GM21367 (cell line): ENCODE measurements around the gene ALG9.
"Not testable (repeated sequence)": the region's sequence is repeated elsewhere in the genome, so short reads cannot be mapped to it uniquely, and the experiment has no call there.

Experiments
- ATAC-seq: cut with Tn5 transposase; IDR thresholded peaks from one replicate; pipeline ENCODE4 v1.9.1; 2021; ENCODE audit not compliant: unreplicated experiment

ALG9 gene

DNA sequence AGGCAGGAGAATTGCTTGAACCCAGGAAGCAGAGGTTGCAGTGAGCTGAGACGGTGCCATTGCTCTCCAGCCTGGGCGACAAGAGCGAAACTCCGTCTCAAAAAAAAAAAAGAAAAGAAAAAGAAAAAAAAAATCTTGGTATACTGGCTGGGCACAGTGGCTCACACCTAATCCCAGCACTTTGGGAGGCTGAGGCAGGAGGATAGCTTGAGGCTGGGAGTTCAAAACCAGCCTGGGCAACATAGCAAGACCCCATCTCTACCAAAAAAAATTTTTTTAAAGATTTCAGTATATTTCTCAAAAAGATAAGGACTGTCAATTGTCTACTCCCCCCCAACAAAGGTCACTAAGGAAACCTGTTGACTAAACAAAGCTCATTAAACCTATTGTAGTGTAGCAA is 13.7 kb upstream of the ALG9 start:
- ATAC-seq: not testable (repeated sequence)

DNA sequence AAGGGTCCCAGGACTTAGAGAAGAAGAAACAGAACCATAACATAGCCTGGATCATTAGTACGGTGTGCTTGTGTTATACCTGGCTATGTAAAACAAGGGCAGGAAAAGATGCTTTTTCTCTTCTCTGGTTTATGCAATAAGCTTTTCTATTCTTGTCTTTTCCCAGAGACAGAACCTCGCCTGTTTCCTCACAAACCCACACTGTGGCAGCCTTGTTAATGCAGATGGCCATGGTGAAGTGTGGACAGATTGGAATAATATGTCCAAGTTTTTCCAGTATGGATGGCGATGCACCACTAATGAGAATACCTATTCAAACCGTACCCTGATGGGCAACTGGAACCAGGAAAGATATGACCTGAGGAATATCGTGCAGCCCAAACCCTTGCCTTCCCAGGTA is 10.8 kb upstream of the ALG9 start:
- no peak for ATAC-seq

DNA sequence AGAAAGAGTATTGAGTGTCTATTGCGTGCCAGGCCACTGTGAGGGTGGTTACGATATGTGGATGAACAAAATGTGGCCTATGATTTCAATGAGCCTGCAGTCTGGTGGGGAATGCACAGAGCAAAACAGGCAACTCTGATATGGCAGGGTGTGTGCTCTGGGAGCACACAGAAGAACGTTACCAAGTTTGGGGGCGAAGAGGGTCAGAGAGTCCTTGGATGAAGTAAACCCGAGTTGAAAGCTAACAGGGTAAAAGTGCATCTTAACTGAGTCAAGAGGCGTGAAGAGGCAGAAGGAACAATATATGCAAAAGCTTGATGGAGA is 8.2 kb upstream of the ALG9 start:
- no peak for ATAC-seq

DNA sequence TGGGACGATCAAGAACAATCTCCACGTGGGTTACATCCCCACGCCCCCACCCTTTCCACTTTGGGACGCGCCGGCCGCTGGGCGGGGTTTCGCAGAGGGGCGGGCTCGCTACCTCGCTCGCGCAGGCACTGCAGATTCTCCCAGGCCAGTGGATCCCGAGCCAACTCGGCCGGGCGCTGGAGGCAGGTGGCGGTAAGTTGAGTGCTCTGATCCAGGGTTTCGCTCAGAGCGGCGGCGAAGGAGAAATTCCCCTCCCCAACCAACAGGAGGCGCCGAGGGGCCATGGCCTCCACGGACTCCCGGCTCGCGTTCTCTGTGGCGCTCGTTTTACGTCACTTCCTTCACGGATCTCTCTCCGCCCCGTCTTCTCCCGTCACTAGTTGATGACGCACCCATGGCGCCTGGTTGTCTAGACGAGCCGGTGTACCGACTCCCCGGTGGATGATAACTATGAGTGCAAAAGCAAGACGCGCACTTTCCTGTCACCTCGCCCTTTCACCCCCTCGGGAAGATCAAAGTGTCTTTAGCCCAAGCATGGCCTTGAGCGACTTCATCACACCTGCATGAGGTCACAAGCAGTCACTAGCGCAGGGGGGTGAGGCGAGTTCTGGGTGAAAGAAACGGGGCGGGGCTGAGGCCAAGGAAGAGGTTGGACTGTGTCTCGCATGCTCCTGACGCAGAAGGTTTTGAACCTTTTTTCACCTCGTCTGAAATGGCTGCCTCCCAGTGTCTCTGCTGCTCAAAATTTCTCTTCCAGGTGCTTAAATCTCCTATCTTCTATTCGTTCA is 7.7 kb upstream of the ALG9 start, which contains the start of the genes CFAP68 and FDXACB1:
Gene CFAP68 (plus strand): TSS at position 693 of the 788 bp plus-strand sequence. CDS start 20 bp downstream, at position 713.
Gene FDXACB1 (minus strand): TSS at position 317 of the 788 bp plus-strand sequence. CDS start 33 bp downstream, at position 284.
- ATAC-seq: peak; percentile 83

DNA sequence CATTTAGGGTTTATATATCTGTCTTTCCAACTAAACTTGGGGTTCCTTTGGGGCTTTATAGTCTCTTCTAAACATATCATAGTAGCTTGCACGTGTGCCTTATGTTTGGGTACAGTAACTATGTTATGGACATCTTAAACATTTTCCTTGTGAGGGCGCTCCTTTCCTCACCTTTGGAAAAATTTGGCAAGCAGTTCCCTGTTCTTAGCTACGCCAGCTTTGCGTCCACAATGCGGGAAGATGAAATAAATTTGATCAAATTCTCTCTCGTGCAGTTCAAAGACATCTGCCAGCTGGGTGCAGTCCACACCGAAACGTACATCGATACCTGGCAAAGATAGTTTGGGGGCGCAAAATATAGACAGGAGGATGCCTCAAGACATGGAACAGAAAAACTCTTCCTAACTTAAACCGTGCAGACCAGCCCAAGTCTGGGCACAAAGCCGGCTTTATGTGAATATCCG is 7.0 kb upstream of the ALG9 start:
- ATAC-seq: peak; percentile 3

DNA sequence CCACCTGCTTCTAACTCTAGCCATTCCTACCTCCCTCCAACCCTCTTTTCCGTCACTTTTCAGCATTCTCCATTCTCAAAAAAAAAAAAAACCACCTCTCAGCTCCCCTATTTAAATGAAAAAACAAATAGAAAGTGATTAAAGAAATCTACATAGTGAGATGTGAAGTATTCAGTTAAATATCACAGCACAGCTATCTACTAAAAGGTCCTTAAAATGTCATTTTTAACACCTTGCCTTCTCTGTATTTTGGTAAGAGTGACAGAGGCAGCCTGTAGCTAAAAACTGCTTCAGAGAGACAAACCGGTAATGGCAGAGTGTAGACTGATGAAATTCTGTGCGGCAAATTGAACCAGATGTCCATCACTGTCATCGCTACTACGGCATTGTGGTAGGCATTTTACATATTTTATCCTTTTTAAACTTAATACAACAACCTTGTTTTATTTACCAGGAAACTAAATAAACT is 346 bp upstream of the ALG9 start:
- ATAC-seq: no peak

DNA sequence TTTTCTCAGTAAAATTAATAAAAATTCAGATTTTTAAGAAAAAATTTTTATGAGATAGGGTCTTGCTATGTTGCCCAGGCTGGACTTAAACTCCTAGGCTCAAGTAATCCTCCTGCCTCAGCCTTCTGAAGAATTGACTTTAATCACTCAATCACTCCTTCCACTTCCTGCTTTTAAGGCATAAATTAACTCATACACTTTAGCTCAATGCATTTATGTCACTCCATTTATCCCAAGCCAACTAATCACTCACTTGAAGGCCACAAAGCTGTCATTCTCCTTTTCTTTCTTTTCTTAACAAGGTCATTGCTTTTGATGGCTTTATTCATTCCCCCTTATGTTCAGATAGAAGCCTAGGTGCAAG is 877 bp downstream of the ALG9 start:
- no peak for ATAC-seq

DNA sequence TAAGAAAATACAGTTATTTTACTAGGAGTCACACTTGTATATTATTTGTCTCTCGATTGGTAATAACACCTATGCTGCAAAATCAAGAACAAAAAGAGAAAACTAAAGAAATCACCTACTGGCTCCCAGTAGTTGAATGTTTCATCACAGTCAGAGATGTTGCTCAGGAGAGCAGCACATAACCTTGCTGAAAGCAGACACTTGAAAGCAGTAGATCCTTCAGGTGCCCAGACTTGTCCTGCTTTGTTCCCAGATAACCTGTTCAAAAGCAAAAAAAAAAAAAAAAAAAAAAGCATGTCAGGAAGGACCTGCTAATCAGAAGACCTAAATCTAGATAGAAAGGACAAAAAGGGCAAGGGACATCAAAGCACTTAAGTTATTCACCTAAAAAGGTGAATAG is 1.3 kb downstream of the ALG9 start:
- ATAC-seq: no peak

DNA sequence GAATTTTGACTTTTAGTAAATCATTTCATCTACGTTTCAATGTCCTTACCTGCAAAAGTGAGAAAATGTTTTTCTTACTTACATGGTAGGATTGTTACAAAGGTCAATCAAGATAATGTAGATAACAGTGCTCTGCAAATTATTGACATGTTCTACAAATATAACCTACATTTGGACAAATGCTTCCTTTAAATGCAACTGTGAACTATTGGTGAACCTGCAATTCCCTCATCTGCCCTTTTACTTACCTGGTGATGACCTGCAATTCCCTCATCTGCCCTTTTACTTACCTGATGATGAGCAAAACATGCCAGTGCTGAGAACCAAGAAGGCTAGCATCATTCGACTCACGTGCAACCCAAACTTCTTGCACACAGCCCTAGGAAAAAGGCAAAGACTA is 11.1 kb downstream of the ALG9 start:
- no peak for ATAC-seq

DNA sequence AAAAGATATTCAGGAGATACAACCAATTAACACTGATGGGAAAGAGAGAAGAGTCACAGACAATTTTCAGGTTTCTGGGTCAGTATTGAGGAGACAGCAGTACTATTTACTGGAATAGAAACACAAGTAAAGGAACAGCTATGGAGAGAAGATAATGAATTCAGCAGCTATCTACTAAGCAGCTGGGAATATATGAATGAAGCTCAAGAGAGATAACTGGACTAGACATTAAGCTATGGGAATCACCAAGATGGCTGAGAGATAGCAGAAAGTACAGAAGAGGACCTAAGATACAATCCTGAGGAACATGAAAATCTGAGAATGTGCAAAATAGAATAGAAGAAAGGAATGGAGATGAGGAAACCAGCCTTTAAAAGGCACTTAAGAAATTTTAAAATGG is 15.9 kb downstream of the ALG9 start:
- no peak for ATAC-seq

DNA sequence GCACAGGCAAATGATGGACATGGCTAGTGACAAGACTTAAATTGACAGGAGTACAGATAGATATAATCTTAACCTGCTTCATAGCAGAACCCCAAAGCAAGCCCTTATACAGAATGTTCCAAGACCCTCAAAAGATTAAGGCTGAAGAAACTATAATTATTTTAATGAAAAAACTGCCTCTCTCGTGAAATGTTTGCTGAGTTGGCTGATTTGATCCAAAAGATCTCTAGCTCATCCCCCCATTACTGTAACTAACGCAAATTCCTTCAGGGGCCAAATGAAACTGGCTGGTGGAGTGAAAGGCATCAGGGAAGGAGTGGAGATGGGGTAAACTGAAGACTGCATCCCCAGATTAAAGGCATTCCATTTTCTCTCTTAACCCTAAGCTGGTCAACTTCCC is 19.3 kb downstream of the ALG9 start:
- ATAC-seq: no peak

DNA sequence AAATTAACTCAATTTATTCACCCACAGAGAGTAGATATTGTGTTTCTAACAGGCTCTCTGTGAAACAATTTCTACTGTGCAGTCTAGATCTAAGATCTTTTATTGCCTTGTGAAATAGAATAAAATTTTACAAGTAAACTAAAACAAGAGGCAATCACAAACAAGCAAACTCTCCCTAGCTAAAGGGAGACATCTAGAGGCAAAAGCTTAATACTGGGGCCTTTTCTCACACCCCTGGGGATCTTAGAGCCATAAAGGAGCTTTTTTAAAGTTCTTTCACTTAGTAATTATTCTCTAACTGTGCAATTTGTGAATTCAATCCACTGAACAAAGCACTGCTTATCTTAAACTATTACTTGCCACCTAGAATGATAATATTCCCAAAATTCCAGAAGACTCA is 19.7 kb downstream of the ALG9 start:
- no peak for ATAC-seq

DNA sequence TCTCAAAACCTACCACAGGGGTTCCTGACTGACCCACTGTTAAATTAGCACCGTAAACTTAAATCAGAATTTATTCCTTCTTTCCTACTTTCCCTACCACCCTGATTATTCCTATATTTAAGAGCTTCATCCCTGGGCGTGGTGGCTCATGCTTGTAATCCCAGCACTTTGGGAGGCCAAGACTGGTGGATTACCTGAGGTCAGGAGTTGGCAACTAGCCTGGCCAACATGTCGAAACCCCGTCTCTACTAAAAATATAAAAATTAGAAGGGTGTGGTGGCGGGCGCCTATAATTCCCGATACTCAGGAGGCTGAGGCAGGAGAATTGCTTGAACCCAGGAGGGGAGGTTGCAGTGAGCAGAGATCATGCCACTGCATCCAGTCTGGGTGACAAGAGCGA is 20.3 kb downstream of the ALG9 start:
- ATAC-seq: no peak

DNA sequence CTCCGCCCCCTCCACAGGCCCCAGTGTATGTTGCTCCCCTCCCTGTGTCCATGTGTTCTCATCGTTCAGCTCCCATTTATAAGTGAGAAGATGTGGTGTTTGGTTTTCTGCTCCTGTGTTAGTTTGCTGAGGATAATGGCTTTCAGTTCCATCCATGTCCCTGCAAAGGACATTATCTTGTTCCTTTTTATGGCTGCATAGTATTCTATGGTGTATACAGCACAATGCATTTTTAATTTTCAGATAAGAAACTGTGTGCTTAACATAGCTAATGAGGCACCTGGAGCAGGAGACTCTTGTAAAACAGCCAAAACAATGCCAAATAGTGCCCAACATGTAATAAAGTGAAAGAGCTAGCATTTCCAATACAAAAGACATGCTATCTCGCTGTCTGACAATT is 21.8 kb downstream of the ALG9 start:
- no peak for ATAC-seq

DNA sequence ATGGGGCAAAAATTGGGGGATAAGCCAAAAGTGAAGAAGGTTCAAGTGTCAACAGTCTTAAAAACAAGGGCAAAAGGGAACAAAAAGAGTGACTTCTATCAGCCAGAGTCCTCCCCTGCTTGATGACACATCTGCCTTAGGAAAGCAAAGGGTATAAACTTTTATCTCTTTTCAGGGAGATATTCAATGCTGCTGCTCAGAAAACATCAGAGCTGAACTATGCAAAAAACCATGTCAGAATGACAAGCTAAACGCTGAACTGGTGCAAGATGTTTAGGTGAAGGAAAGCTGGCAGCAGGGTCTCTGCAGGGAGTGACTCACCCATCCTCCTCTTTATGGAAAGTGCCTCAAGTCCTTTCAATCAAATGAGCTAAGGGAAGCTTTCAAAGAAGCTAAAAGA is 24.7 kb downstream of the ALG9 start:
- no peak for ATAC-seq

DNA sequence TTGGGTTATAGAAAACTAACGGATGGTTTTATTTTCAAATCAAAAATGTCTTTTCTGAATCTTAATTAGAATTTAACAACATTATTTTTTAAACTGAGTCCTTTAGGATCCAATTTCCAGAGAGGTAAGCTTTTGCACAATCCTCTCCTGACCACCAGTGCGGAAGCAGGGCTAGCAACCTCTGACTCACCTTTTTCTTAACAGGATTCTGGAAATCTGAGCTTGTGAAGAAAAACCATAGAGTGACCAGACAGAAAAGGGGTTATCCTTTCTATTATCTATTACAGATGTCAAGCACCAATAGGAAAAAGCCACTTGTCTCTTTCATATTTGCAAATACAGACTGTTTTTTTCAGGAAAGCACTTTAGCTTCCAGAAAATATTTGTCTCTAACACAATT is 25.3 kb downstream of the ALG9 start:
- no peak for ATAC-seq

DNA sequence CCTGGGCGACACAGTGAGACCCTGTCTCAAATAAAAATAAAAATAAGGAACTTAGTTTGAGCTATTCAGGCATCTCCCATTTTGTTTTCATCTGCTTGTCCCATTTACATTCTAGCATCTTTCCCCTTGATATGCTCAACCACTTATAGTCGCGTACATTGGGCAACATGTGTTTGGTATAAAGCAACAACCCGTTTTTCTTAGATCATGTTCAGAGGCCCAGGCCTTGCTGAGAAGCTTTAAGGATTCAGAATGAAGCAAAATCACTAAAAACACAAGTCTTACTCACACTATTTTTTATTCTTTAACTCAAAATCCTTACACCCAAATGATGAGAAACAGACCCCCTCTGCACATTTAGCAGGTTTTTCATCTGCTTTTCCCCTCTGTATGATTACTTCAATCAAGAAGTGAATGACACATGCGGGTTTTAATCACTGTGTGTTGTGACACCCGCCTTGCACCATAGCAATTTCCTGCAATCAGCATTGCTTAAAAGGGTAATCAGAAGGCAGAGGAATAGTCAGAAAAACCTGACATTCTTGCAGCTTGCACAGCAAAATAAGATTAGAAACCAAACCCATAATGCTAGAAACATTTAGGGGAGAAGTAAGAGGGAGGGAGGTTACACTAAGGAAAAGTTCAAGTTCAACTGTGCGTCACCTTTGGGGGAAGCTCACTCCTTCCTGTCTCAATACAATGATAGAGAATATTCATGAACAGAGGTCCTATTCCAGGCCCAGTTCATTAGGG is 25.9 kb downstream of the ALG9 start:
- ATAC-seq: no peak

DNA sequence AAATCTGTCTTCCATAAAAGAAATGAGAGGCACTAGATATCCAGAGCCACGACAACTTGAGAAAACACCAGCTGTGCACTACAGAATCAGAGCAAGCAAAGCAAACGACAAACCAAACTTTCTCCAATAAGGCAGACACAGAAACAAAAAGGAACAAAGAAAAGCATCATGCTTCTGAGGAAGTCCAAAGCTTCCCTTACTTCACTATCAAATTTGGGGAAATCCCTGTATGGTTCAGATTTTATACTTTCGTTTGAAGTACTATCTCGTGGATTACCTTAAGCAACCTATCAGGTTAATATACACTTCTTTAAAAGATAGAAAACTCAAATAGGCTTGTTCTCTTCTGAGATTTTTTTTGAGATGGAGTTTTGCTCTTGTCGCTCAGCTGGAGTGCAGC is 27.7 kb downstream of the ALG9 start:
- no peak for ATAC-seq

DNA sequence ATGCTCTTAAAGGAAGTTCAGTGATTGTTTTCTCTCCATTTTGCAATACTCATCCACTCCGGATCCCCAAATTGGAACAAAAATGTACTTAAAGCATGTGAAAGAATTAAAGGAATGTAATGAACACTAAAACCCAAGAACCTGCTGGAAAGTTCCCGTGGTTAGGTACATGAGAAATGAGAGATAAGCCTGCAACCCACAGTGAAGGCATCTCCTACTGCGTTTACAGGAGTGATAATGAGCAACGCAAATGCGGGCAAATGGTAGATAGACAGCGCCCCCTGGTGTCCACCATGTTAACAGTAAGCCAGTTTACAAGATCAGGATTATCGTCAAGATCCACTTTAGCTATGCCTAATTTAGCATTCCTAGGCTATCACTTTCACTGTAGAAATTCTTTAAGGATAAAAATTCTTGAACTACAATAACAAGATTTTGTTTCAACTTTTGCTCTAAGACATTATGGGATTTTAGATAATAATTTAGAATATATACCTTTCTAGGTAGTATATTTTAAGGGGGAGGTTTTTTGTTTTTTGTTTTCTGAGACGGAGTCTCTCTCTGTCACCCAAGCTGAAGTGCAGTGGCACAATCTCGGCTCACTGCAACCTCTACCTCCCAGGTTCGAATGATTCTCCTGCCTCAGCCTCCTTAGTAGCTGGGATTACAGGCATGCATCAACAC is 29.9 kb downstream of the ALG9 start:
- no peak for ATAC-seq

DNA sequence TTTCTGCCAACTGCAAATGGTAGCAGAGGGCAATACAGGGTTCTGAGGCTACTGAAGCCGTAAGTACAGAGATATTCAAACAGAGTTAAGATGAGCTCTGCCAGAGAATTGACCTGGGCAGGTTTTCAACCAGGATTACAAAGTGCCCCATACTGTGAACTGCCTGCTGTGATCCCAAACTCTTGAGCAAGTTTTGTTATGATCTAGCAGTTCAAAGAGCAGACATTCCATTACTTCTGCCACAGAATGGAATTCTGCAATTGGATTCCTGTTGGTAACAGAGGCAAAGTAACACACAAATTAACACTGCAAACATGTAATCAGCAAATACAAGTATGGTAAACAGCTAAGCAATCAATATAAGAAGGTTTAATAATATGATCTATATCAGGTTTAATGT is 31.2 kb downstream of the ALG9 start:
- ATAC-seq: no peak

DNA sequence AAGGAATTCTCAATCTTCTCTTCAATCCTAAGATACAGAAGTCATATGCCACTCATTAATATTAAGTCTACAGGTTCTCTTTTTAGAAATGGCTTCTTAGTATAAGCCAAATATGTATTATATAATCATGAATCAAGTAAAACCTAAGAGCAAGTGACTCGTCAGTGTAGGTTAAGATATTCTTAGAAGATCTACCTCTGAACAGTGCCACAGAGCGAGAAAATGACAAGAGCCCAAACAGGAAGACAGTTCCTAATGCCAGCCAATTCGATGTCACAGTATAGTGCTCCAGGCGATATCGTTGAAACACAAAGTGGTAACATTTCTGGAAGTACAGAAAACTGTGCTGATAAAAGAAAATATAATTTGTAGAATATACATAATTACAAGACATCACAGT is 33.3 kb downstream of the ALG9 start:
- no peak for ATAC-seq

DNA sequence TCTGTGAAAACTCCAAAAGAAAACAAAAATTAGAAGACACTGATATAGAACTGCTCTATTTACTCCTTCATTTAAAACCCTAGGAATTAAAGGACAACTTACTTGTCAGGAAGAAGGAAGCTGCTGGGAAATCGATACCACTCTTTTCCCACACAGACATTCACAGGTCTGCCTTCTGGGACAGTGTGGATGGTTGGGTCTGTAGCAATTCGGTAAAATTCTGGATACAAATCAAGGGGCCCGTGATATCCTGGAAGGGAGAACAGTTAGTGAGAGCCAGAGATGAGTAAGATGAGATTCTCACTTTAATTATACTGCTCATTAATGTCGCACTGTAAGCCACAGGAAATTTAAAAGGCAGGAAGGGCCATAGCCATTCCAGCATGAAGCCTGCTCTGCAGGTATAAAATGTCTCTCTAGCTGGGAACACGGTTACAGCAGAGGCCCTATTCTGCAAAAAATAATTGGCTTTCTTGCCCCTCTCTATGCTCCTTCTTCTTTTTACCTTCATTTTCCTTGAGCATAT is 34.0 kb downstream of the ALG9 start:
- ATAC-seq: no peak
